Sigmoid colon (tissue), 4 donors: ENCODE results near the gene CAST.

Source experiments
- CTCF ChIP-seq, 4 experiments: fragments of 450-650 bp in 3 of 4; fragments of 200-600 bp in 1 of 4; IDR thresholded peaks; one replicate each; pipeline ENCODE4 v1.5.1; 2016 to 2019; ENCODE audit warnings: antibody characterized with exemption in 4 of 4, mild to moderate bottlenecking in 3 of 4, moderate library complexity in 2 of 4
- POLR2A ChIP-seq, 2 donors: fragments of 450-650 bp; IDR thresholded peaks; one replicate each; pipeline ENCODE4 v1.6.1; 2016; ENCODE audit warnings: antibody characterized with exemption in 2 of 2, mild to moderate bottlenecking in 2 of 2, moderate library complexity in 2 of 2
- POLR2AphosphoS5 ChIP-seq, 4 donors: sonication (generic); formaldehyde crosslinking; IDR thresholded peaks; one replicate each; pipeline ENCODE4 v1.6.1; 2017; ENCODE audit warnings: antibody characterized with exemption in 4 of 4

- TF ChIP-seq POLR2A (IDR thresholded peaks at IDR 0.05) (no peak), CTCF (IDR thresholded peaks at IDR 0.05) (no peak), POLR2AphosphoS5 (IDR thresholded peaks at IDR 0.05) (no peak)
Observed at GRCh38 chr5:96783326-96783725, 121.2 kb downstream of the CAST start.
